Muscle layer of colon (tissue), 2 donors: ENCODE data around the gene INPP5A.

ENCODE experiments used
- H3K27ac ChIP-seq: one replicate; pipeline ENCODE4 v1.7.0; 2013; ENCODE audit warnings: low read depth, mild to moderate bottlenecking, low read length, moderate library complexity
- H3K27me3 ChIP-seq, 2 donors: one replicate each; pipeline ENCODE4 v1.7.0; 2013; ENCODE audit warnings: low read length in 2 of 2, mild to moderate bottlenecking in 2 of 2; ENCODE audit not compliant: insufficient read depth in 2 of 2, control insufficient read depth in 1 of 2
- H3K36me3 ChIP-seq: one replicate; pipeline ENCODE4 v1.7.0; 2013; ENCODE audit warnings: mild to moderate bottlenecking, low read length; ENCODE audit not compliant: insufficient read depth
- H3K4me1 ChIP-seq: one replicate; pipeline ENCODE4 v1.7.0; 2013; ENCODE audit warnings: mild to moderate bottlenecking, low read length; ENCODE audit not compliant: insufficient read depth
- H3K4me3 ChIP-seq, 2 donors: one replicate each; pipeline ENCODE4 v1.7.0; 2013; ENCODE audit warnings: low read length in 2 of 2, low read depth in 1 of 2, mild to moderate bottlenecking in 1 of 2, moderate library complexity in 1 of 2
- H3K9ac ChIP-seq: one replicate; pipeline ENCODE4 v1.7.0; 2013; ENCODE audit warnings: low read length
- H3K9me3 ChIP-seq: one replicate; pipeline ENCODE4 v1.7.0; 2013; ENCODE audit warnings: mild to moderate bottlenecking, low read length
- donor health status: abdominal sarcoma.
- donor health status: Adenocarcinoma of cecum.

Gene INPP5A

GRCh38 chr10:132588301-132589013 lies 50.9 kb downstream of the INPP5A start:
- Histone ChIP-seq H3K4me3 (peak overlapping the region in 1 of 2 donors; percentile 24), H3K36me3 (no peaks in the 10 kb centered on the region), H3K27me3 (no peaks in the 10 kb centered on the region), H3K27ac (peak overlapping the region; percentile 81), H3K9ac (no peak overlapping the region), H3K4me1 (peaks cover 64% of the 10 kb centered on the region), H3K9me3 (no peaks in the 10 kb centered on the region)

GRCh38 chr10:132589015-132589414 lies 51.4 kb downstream of the INPP5A start:
- H3K27ac ChIP-seq: peak overlapping the region; percentile 0
- peaks cover 59% of the 10 kb centered on the region for H3K4me1 ChIP-seq
- no peaks in the 10 kb centered on the region for H3K27me3 ChIP-seq
- no peaks in the 10 kb centered on the region for H3K9me3 ChIP-seq
- peak overlapping the region in 1 of 2 donors; percentile 24 for H3K4me3 ChIP-seq
- H3K36me3 ChIP-seq: no peaks in the 10 kb centered on the region
- H3K9ac ChIP-seq: no peak overlapping the region

- Histone ChIP-seq H3K27me3 (no peaks in the 10 kb centered on the region), H3K36me3 (no peaks in the 10 kb centered on the region), H3K4me3 (no peak overlapping the region), H3K9me3 (no peaks in the 10 kb centered on the region), H3K27ac (peak overlapping the region; percentile 0), H3K4me1 (peaks cover 57% of the 10 kb centered on the region), H3K9ac (no peak overlapping the region)
These were observed 52.1 kb downstream of the INPP5A start for GRCh38 chr10:132589681-132590080.

GRCh38 chr10:132590094-132590751 lies 52.6 kb downstream of the INPP5A start:
- H3K27ac ChIP-seq: no peak overlapping the region
- peaks cover 60% of the 10 kb centered on the region for H3K4me1 ChIP-seq
- H3K4me3 ChIP-seq: no peak overlapping the region
- H3K9me3 ChIP-seq: no peaks in the 10 kb centered on the region
- no peaks in the 10 kb centered on the region for H3K36me3 ChIP-seq
- H3K9ac ChIP-seq: no peak overlapping the region
- H3K27me3 ChIP-seq: no peaks in the 10 kb centered on the region

GRCh38 chr10:132590752-132591121 lies 53.1 kb downstream of the INPP5A start:
- H3K36me3 ChIP-seq: no peaks in the 10 kb centered on the region
- peaks cover 60% of the 10 kb centered on the region for H3K4me1 ChIP-seq
- H3K4me3 ChIP-seq: no peak overlapping the region
- no peak overlapping the region for H3K27ac ChIP-seq
- no peaks in the 10 kb centered on the region for H3K9me3 ChIP-seq
- H3K27me3 ChIP-seq: no peaks in the 10 kb centered on the region
- no peak overlapping the region for H3K9ac ChIP-seq

- no peak overlapping the region for H3K27ac ChIP-seq
These were observed 53.8 kb downstream of the INPP5A start for GRCh38 chr10:132591166-132591971.

GRCh38 chr10:132592790-132593383 lies 55.3 kb downstream of the INPP5A start:
- Histone ChIP-seq H3K36me3 (no peaks in the 10 kb centered on the region), H3K4me1 (peaks cover 52% of the 10 kb centered on the region), H3K9ac (no peak overlapping the region), H3K27me3 (no peaks in the 10 kb centered on the region), H3K4me3 (no peak overlapping the region), H3K27ac (no peak overlapping the region), H3K9me3 (no peaks in the 10 kb centered on the region)

More at GRCh38 chr10:132591166-132591971, 53.8 kb downstream of the INPP5A start:
- no peaks in the 10 kb centered on the region for H3K36me3 ChIP-seq
- peak overlapping the region in 1 of 2 donors; percentile 9 for H3K4me3 ChIP-seq
- no peaks in the 10 kb centered on the region for H3K9me3 ChIP-seq
- H3K9ac ChIP-seq: no peak overlapping the region
- H3K4me1 ChIP-seq: peaks cover 58% of the 10 kb centered on the region
- no peaks in the 10 kb centered on the region for H3K27me3 ChIP-seq

GRCh38 chr10:132593389-132593788 lies 55.8 kb downstream of the INPP5A start:
- Histone ChIP-seq H3K36me3 (no peaks in the 10 kb centered on the region), H3K27ac (no peak overlapping the region), H3K4me3 (no peak overlapping the region), H3K27me3 (no peaks in the 10 kb centered on the region), H3K9ac (no peak overlapping the region), H3K4me1 (peaks cover 52% of the 10 kb centered on the region), H3K9me3 (no peaks in the 10 kb centered on the region)

GRCh38 chr10:132593900-132594876 lies 56.6 kb downstream of the INPP5A start:
- H3K27me3 ChIP-seq: no peaks in the 10 kb centered on the region
- no peaks in the 10 kb centered on the region for H3K9me3 ChIP-seq
- no peak overlapping the region for H3K4me3 ChIP-seq
- H3K9ac ChIP-seq: no peak overlapping the region
- no peak overlapping the region for H3K27ac ChIP-seq
- H3K36me3 ChIP-seq: no peaks in the 10 kb centered on the region
- H3K4me1 ChIP-seq: peaks cover 49% of the 10 kb centered on the region

- Histone ChIP-seq H3K9me3 (no peaks in the 10 kb centered on the region), H3K36me3 (no peaks in the 10 kb centered on the region), H3K9ac (no peak overlapping the region), H3K27ac (no peak overlapping the region), H3K27me3 (no peaks in the 10 kb centered on the region), H3K4me1 (peaks cover 41% of the 10 kb centered on the region), H3K4me3 (no peak overlapping the region)
These were observed 57.4 kb downstream of the INPP5A start for GRCh38 chr10:132595021-132595420.
